Activated CD8-positive, alpha-beta T cell treated with anti-CD3 and anti-CD28 coated beads for 36 hours (primary cell): ENCODE measurements around the gene CDH13. TPM values are rescaled to one million over a fixed set of nuclear protein-coding genes. Genes with fewer than 3 reads are reported as not detected.

Experiments
- ATAC-seq: fragments of 200-7000 bp; cut with Tn5 transposase; one replicate; pipeline ENCODE4 v1.10.0; 2021; ENCODE audit warnings: mild to moderate bottlenecking, moderate library complexity
- CTCF ChIA-PET: fragments of 350-600 bp; sonication (Branson Sonifier 250); formaldehyde crosslinking; loops from one replicate; lab custom pipeline; 2021; ENCODE audit warnings: antibody characterized with exemption; lab: Charles Lee
- POLR2A ChIA-PET: fragments of 350-600 bp; sonication (Branson Sonifier 250); formaldehyde crosslinking; loops from one replicate; lab custom pipeline; 2021; ENCODE audit warnings: antibody characterized with exemption; lab: Charles Lee
- DNase-seq: peaks from one replicate; pipeline ENCODE4 v3.0.0-alpha.2; 2020
- H3K27ac Mint-ChIP-seq: one replicate; pipeline ENCODE4 v1.8.0; 2021; ENCODE audit warnings: mild to moderate bottlenecking, mixed read lengths
- H3K27me3 Mint-ChIP-seq: one replicate; pipeline ENCODE4 v1.8.0; 2021; ENCODE audit warnings: mixed read lengths
- H3K36me3 Mint-ChIP-seq: one replicate; pipeline ENCODE4 v1.8.0; 2021; ENCODE audit warnings: low read depth, mixed read lengths
- H3K4me1 Mint-ChIP-seq: one replicate; pipeline ENCODE4 v1.8.0; 2021; ENCODE audit warnings: low read depth, mixed read lengths
- H3K4me3 Mint-ChIP-seq: one replicate; pipeline ENCODE4 v1.8.0; 2021; ENCODE audit warnings: mild to moderate bottlenecking, moderate library complexity, mixed read lengths
- H3K9me3 Mint-ChIP-seq: one replicate; pipeline ENCODE4 v1.8.0; 2021; ENCODE audit warnings: mixed read lengths
- CTCF ChIP-seq: fragments of 200-600 bp; IDR thresholded peaks from one replicate; pipeline ENCODE4 v1.8.0; 2022; ENCODE audit warnings: antibody characterized with exemption, mild to moderate bottlenecking
- intact Hi-C: fragments of 100-400 bp; cut with micrococcal nuclease; formaldehyde crosslinking; loops from one replicate; pipeline ENCODE4 v1.10.0; 2022
- total RNA-seq, 2 experiments: library from RNA; stranded (reverse); gene quantifications; one replicate each; pipeline ENCODE4 v1.2.3, GENCODE V29; 2021

CDH13 gene
- total RNA-seq, 2 experiments from 2014 or later = not detected

DNA sequence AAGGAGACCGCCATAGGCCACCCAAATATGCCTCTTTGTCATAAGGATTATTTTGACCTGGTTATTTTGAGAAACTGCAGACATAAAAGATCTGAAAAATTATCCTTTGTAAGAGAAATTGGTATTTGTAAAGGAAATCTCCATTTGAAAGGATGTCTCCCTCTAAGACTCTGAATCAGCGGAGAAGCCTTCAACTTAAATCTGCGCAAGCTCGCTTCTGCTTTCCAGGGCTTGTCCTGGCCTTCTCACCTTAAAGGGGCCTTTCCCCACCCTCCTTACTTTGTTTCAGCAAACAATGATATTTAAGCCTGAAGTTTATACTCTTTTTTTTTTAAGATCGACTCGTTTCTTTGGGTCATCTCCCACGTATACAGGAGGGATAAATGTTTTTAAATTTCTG is 1215.5 kb downstream of the CDH13 start:
- Mint-ChIP-seq H3K9me3 (no peaks in the 10 kb centered on the region), H3K4me3 (no peak overlapping the region), H3K27me3 (peaks cover 9% of the 10 kb centered on the region), H3K36me3 (no peaks in the 10 kb centered on the region), H3K4me1 (no peaks in the 10 kb centered on the region), H3K27ac (no peak overlapping the region)
- DNase-seq = no peak
- CTCF ChIA-PET = no interaction called here
- intact Hi-C loops = no loop called here
- POLR2A ChIA-PET = no interaction called here
- no peak for TF ChIP-seq CTCF
- ATAC-seq = no peak

- Mint-ChIP-seq H3K4me3 (no peak overlapping the region), H3K36me3 (no peaks in the 10 kb centered on the region), H3K9me3 (no peaks in the 10 kb centered on the region), H3K27ac (no peak overlapping the region), H3K27me3 (peaks cover 3% of the 10 kb centered on the region), H3K4me1 (no peaks in the 10 kb centered on the region)
- CTCF ChIA-PET = no interaction called here
- POLR2A ChIA-PET = no interaction called here
- ATAC-seq (no peak), DNase-seq (no peak)
- no peak for TF ChIP-seq CTCF
- intact Hi-C loops = no loop called here
Observed at GRCh38 chr16:83842756-83843507, 1216.2 kb downstream of the CDH13 start.

DNA sequence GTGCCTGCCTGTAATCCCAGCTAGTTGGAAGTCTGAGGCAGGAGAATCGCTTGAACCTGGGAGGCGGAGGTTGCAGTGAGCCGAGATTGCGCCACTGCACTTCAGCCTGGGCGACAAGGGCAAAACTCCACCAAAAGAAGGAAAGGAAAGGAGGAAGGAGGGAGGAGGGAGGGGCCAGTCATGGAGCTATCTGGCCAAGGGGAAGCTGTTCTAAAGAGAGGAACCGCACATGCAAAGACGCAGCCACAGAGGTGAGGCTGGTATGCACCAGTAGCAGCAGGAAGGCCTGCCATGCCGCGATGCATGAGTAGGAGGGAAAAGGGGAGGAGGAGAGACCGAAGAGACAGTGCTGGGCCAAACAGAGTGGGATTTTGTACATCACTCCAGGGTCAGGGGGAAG is 1216.9 kb downstream of the CDH13 start:
- intact Hi-C loops = no loop called here
- Mint-ChIP-seq H3K36me3 (no peaks in the 10 kb centered on the region), H3K4me3 (no peak overlapping the region), H3K27me3 (peaks cover 3% of the 10 kb centered on the region), H3K4me1 (no peaks in the 10 kb centered on the region), H3K9me3 (no peaks in the 10 kb centered on the region), H3K27ac (no peak overlapping the region)
- ChIA-PET POLR2A (no interaction called here), CTCF (no interaction called here)
- DNase-seq (no peak), ATAC-seq (no peak)
- TF ChIP-seq CTCF = no peak

DNA sequence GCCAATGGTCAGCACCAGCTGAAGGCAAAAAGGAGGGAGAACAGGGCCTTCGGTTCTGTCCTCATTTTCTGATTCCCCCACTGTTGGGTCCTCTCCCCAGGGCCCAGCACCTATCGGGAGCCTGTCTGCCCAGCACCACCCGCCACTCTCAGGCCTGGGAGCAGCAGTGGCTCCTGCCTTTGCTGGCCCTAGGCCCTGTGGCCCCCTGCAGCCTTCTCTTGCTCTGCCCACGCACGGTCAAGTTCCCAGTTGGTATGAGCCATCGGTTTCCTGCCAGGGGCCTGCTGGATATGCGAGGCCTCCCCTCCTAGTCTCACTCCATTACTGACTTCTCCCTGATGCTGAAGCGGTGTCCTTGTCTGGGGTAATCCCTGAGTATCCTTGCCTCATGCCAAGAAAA is 1218.5 kb downstream of the CDH13 start:
- H3K9me3 Mint-ChIP-seq = no peaks in the 10 kb centered on the region
- ChIA-PET POLR2A (no interaction called here), CTCF (no interaction called here)
- no peaks in the 10 kb centered on the region for H3K4me1 Mint-ChIP-seq
- H3K27me3 Mint-ChIP-seq = no peaks in the 10 kb centered on the region
- H3K4me3 Mint-ChIP-seq = no peak overlapping the region
- DNase-seq (no peak), ATAC-seq (no peak)
- H3K27ac Mint-ChIP-seq = no peak overlapping the region
- intact Hi-C loops = no loop called here
- H3K36me3 Mint-ChIP-seq = no peaks in the 10 kb centered on the region
- TF ChIP-seq CTCF = no peak

DNA sequence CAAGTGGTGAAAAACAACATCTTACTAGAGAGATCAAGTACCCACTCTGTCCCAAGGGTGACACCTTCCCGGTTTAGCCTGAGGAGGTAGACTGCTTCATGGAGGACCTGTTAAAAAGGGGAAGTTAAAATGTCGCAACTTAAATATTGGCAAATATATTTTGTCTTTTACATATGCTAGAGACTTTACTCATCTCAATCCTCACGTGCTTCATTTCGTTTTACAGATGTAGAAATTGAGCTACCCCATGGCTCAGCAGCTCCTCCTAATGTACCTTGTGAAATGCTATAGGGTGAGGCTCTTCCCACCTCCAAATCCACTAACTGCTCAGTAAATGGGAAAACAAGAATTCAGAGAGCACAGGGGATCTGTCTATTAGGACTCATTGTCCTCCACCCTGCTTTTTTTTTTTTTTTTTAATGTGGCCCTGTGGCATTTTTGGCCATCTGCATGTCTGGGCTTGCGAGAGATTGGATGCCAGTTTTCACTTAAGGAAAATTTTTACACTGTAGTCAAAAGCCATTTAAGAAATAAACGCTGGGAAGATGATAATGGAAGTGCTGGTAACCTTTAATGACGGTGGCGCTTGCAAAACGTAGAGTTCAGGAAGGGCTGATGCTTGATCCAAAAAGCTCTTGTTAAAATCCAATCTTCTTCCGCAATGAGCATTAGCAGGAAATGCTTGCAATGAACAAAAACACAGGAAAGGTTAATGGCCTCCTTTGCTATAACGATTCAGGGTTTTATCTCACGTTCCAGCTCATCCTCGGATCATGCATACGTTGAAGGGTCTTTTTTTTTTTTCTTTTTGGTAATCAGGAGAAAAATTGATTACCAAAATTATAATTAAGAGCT is 1220.8 kb downstream of the CDH13 start:
- TF ChIP-seq CTCF = no peak
- H3K4me3 Mint-ChIP-seq = no peak overlapping the region
- ATAC-seq (no peak), DNase-seq (no peak)
- no peaks in the 10 kb centered on the region for H3K36me3 Mint-ChIP-seq
- no peaks in the 10 kb centered on the region for H3K4me1 Mint-ChIP-seq
- H3K27me3 Mint-ChIP-seq = no peaks in the 10 kb centered on the region
- POLR2A ChIA-PET = no interaction called here
- H3K27ac Mint-ChIP-seq = no peak overlapping the region
- intact Hi-C loops = no loop called here
- CTCF ChIA-PET = interaction anchor here (1.6 kb wide), 1 partner anchor 22 kb away, joined by 4 read pairs; no protein-coding TSS in a partner anchor
- H3K9me3 Mint-ChIP-seq = no peaks in the 10 kb centered on the region
